ENCODE results near the gene SEC11A.

Gene SEC11A

GRCh38 chr15:84727429-84727828, 11.5 kb upstream of the SEC11A start:
- no peak for TF ChIP-seq EP300 (IDR thresholded peaks at IDR 0.05; ENCODE audit: borderline replicate concordance)
- no peak for TF ChIP-seq TCF12 (IDR thresholded peaks at IDR 0.05; ENCODE audit: low read depth)
- TF ChIP-seq TEAD4 (IDR thresholded peaks at IDR 0.05): no peak
- TF ChIP-seq, protein P1, sequence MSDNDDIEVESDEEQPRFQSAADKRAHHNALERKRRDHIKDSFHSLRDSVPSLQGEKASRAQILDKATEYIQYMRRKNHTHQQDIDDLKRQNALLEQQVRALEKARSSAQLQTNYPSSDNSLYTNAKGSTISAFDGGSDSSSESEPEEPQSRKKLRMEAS (IDR thresholded peaks at IDR 0.05): no peak
- TF ChIP-seq FOXM1 (IDR thresholded peaks at IDR 0.05; ENCODE audit: borderline replicate concordance, low read depth): no peak
- TF ChIP-seq RAD21 (IDR thresholded peaks at IDR 0.05; ENCODE audit: low read depth): no peak
- no peak for TF ChIP-seq USF1 (IDR thresholded peaks at IDR 0.05)
- TF ChIP-seq YY1 (IDR thresholded peaks at IDR 0.05; ENCODE audit: low read depth): no peak
- TF ChIP-seq EGR1 (IDR thresholded peaks at IDR 0.05): no peak
- TF ChIP-seq CEBPB (IDR thresholded peaks at IDR 0.05): no peak
- TF ChIP-seq ZBTB7A (IDR thresholded peaks at IDR 0.05; ENCODE audit: low read depth): no peak
- no peak for TF ChIP-seq NFIC (IDR thresholded peaks at IDR 0.05)

GRCh38 chr15:84725001-84725491, 9.1 kb upstream of the SEC11A start:
- no peak for TF ChIP-seq TAF1 (IDR thresholded peaks at IDR 0.05; ENCODE audit: low read depth)
- no peak for TF ChIP-seq CREB1 (IDR thresholded peaks at IDR 0.05; ENCODE audit: low read depth)
- TF ChIP-seq YY1 (IDR thresholded peaks at IDR 0.05; ENCODE audit: low read depth): no peak
- TF ChIP-seq ZBTB7A (IDR thresholded peaks at IDR 0.05; ENCODE audit: low read depth): no peak
- TF ChIP-seq EGR1 (IDR thresholded peaks at IDR 0.05): no peak
- no peak for TF ChIP-seq CEBPB (IDR thresholded peaks at IDR 0.05)
- no peak for TF ChIP-seq NFIC (IDR thresholded peaks at IDR 0.05)
- TF ChIP-seq TCF12 (IDR thresholded peaks at IDR 0.05; ENCODE audit: low read depth): no peak
- no peak for TF ChIP-seq REST (IDR thresholded peaks at IDR 0.05; ENCODE audit: low read depth)
- TF ChIP-seq, protein P1 (IDR thresholded peaks at IDR 0.05): no peak
- TF ChIP-seq EP300 (IDR thresholded peaks at IDR 0.05; ENCODE audit: borderline replicate concordance): no peak
- TF ChIP-seq FOXM1 (IDR thresholded peaks at IDR 0.05; ENCODE audit: borderline replicate concordance, low read depth): no peak
- TF ChIP-seq RAD21 (IDR thresholded peaks at IDR 0.05; ENCODE audit: low read depth): no peak
- TF ChIP-seq TEAD4 (IDR thresholded peaks at IDR 0.05): no peak

DNA sequence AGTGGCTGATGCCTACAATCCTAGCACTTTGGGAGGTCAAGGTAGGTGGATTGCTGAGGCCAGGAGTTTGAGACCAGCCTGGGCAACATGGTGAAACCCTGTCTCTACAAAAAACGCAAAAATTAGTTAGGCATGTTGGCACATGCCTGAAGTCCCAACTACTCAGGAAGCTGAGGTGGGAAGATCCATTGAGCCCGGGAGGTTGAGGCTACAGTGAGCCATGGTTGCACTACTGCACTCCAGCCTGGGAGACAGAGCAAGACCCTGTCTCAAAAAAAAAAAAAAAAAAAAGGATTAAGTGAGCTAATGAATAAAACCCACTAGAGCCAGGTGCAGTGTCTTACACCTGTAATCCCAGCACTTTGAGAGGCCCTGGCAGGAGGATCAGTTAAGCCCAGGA, 6.7 kb upstream of the SEC11A start:
- TF ChIP-seq TAF1 (IDR thresholded peaks at IDR 0.05; ENCODE audit: low read depth): no peak
- no peak for TF ChIP-seq REST (IDR thresholded peaks at IDR 0.05; ENCODE audit: low read depth)
- no peak for TF ChIP-seq CEBPB (IDR thresholded peaks at IDR 0.05)
- TF ChIP-seq NFIC (IDR thresholded peaks at IDR 0.05): no peak
- TF ChIP-seq EGR1 (IDR thresholded peaks at IDR 0.05): no peak
- no peak for TF ChIP-seq RAD21 (IDR thresholded peaks at IDR 0.05; ENCODE audit: low read depth)
- TF ChIP-seq EP300 (IDR thresholded peaks at IDR 0.05; ENCODE audit: borderline replicate concordance): no peak
- TF ChIP-seq, protein P1 (IDR thresholded peaks at IDR 0.05): no peak
- no peak for TF ChIP-seq USF1 (IDR thresholded peaks at IDR 0.05)
- no peak for TF ChIP-seq FOXM1 (IDR thresholded peaks at IDR 0.05; ENCODE audit: borderline replicate concordance, low read depth)
- no peak for TF ChIP-seq YY1 (IDR thresholded peaks at IDR 0.05; ENCODE audit: low read depth)
- TF ChIP-seq ZBTB7A (IDR thresholded peaks at IDR 0.05; ENCODE audit: low read depth): no peak
- no peak for TF ChIP-seq TEAD4 (IDR thresholded peaks at IDR 0.05)
- TF ChIP-seq TCF12 (IDR thresholded peaks at IDR 0.05; ENCODE audit: low read depth): no peak
- no peak for TF ChIP-seq CREB1 (IDR thresholded peaks at IDR 0.05; ENCODE audit: low read depth)

- TF ChIP-seq REST (IDR thresholded peaks at IDR 0.05; ENCODE audit: low read depth): no peak
- TF ChIP-seq CREB1 (IDR thresholded peaks at IDR 0.05; ENCODE audit: low read depth): no peak
- TF ChIP-seq, protein P1 (IDR thresholded peaks at IDR 0.05): no peak
- TF ChIP-seq EGR1 (IDR thresholded peaks at IDR 0.05): no peak
- TF ChIP-seq TAF1 (IDR thresholded peaks at IDR 0.05; ENCODE audit: low read depth): no peak
- TF ChIP-seq NFIC (IDR thresholded peaks at IDR 0.05): no peak
- TF ChIP-seq USF1 (IDR thresholded peaks at IDR 0.05): no peak
- TF ChIP-seq TCF12 (IDR thresholded peaks at IDR 0.05; ENCODE audit: low read depth): no peak
- TF ChIP-seq TEAD4 (IDR thresholded peaks at IDR 0.05): no peak
- TF ChIP-seq EP300 (IDR thresholded peaks at IDR 0.05; ENCODE audit: borderline replicate concordance): no peak
- no peak for TF ChIP-seq CEBPB (IDR thresholded peaks at IDR 0.05)
- no peak for TF ChIP-seq RAD21 (IDR thresholded peaks at IDR 0.05; ENCODE audit: low read depth)
- TF ChIP-seq YY1 (IDR thresholded peaks at IDR 0.05; ENCODE audit: low read depth): no peak
- TF ChIP-seq ZBTB7A (IDR thresholded peaks at IDR 0.05; ENCODE audit: low read depth): no peak
- no peak for TF ChIP-seq FOXM1 (IDR thresholded peaks at IDR 0.05; ENCODE audit: borderline replicate concordance, low read depth)
These were observed 5.4 kb upstream of the SEC11A start for GRCh38 chr15:84721371-84721770.
